ENCODE measurements around the gene FGF19.

GRCh38 chr11:69732910-69733309 lies 29.1 kb upstream of the FGF19 start:
- TF ChIP-seq CTCF (IDR thresholded peaks at IDR 0.05; ENCODE audit: borderline replicate concordance, extremely low read depth, low read length, poor library complexity, severe bottlenecking) (no peak), EZH2 (IDR thresholded peaks at IDR 0.05; ENCODE audit: borderline replicate concordance, low read depth, low read length, severe bottlenecking) (no peak)
